ENCODE data around the gene CYP27C1. TPM values are rescaled to one million over a fixed set of nuclear protein-coding genes. Genes with fewer than 3 reads are reported as not detected.

The CYP27C1 gene
- total and polyA plus RNA-seq, 5 experiments from 2014 or later: not detected

- Mint-ChIP-seq H3K27ac (no peak overlapping the region), H3K4me1 (peaks cover 0 to 14% (median 2%) of the 10 kb centered on the region in 4 donors), H3K9me3 (no peaks in the 10 kb centered on the region), H3K27me3 (peaks cover 0 to 10% (median 0%) of the 10 kb centered on the region in 5 donors), H3K4me3 (no peak overlapping the region), H3K36me3 (no peaks in the 10 kb centered on the region)
- ATAC-seq: no peak
- POLR2A ChIA-PET: no interaction called here
- DNase-seq: no peak
These were observed 85.0 kb downstream of the CYP27C1 start for GRCh38 chr2:127134833-127135830.

- ATAC-seq (no peak), DNase-seq (no peak)
- no peak overlapping the region for H3K4me3 Mint-ChIP-seq
- no peaks in the 10 kb centered on the region for H3K9me3 Mint-ChIP-seq
- H3K36me3 Mint-ChIP-seq: no peaks in the 10 kb centered on the region
- peaks cover 0 to 9% (median under 1%) of the 10 kb centered on the region in 4 donors for H3K4me1 Mint-ChIP-seq
- H3K27me3 Mint-ChIP-seq: peaks cover 0 to 10% (median 0%) of the 10 kb centered on the region in 5 donors
- POLR2A ChIA-PET: no interaction called here
- H3K27ac Mint-ChIP-seq: peak overlapping the region in 1 of 10 donors; percentile 67
These were observed 85.9 kb downstream of the CYP27C1 start for GRCh38 chr2:127134235-127134634.

Other genes starting within 250 kb of the CYP27C1 start
- 100 to 1,000 TPM; 130 to 132 TPM for gene BIN1, start 113.1 kb downstream of the CYP27C1 start, total RNA-seq
- 100 to 1,000 TPM; 156 to 189 (median 167) TPM for gene BIN1, start 113.1 kb downstream of the CYP27C1 start, polyA plus RNA-seq
- gene ERCC3, start 73.8 kb upstream of the CYP27C1 start, total RNA-seq: 10 to 100 TPM; 63.0 to 65.8 TPM
- 10 to 100 TPM; 17.0 to 27.2 (median 20.3) TPM for gene ERCC3, start 73.8 kb upstream of the CYP27C1 start, polyA plus RNA-seq
- 10 to 100 TPM; 75.0 to 80.6 TPM for gene MAP3K2, start 167.7 kb upstream of the CYP27C1 start, total RNA-seq
- gene MAP3K2, start 167.7 kb upstream of the CYP27C1 start, polyA plus RNA-seq: 10 to 100 TPM; 36.0 to 51.9 (median 40.8) TPM
- gene PROC, start 198.1 kb upstream of the CYP27C1 start, total RNA-seq: not detected
- gene PROC, start 198.1 kb upstream of the CYP27C1 start, polyA plus RNA-seq: not detected